GM12892 (cell line): ENCODE data around the gene LHFPL2.
"Not testable (repeated sequence)": the region's sequence is repeated elsewhere in the genome, so short reads cannot be mapped to it uniquely, and the experiment has no call there.

Source experiments
- DNase-seq: peaks from one replicate; pipeline ENCODE4 v3.0.0; 2011; ENCODE audit not compliant: insufficient read length
- FAIRE-seq: peaks from 2 replicates; lab custom pipeline; 2011; peaks lifted over from hg19 to GRCh38; lab: Jason Lieb, UNC
- POLR2A ChIP-seq: IDR thresholded peaks from 2 replicates; pipeline ENCODE4 v1.6.1; 2011; ENCODE audit warnings: low read depth, low read length, control low read depth
- POLR2AphosphoS5 ChIP-seq: IDR thresholded peaks from 2 replicates; pipeline ENCODE4 v1.6.1; 2011; ENCODE audit warnings: low read depth, low read length, control low read depth
- TAF1 ChIP-seq: IDR thresholded peaks from 2 replicates; pipeline ENCODE4 v1.6.1; 2011; ENCODE audit warnings: low read depth, mild to moderate bottlenecking, control low read depth, low read length, borderline replicate concordance

Gene LHFPL2

GRCh38 chr5:78677777-78678668 lies 29.5 kb upstream of the LHFPL2 start:
- no peak for TF ChIP-seq TAF1
- TF ChIP-seq POLR2AphosphoS5, result no peak
- TF ChIP-seq POLR2A, result no peak
- DNase-seq (no peak), FAIRE-seq (peak; percentile 24)

GRCh38 chr5:78675956-78676730 lies 27.6 kb upstream of the LHFPL2 start:
- no peak for TF ChIP-seq POLR2A
- no peak for TF ChIP-seq TAF1
- no peak for TF ChIP-seq POLR2AphosphoS5
- DNase-seq, result no peak

GRCh38 chr5:78673827-78674226 lies 25.3 kb upstream of the LHFPL2 start:
- FAIRE-seq, DNase-seq: not testable (repeated sequence)

More at GRCh38 chr5:78675956-78676730, 27.6 kb upstream of the LHFPL2 start:
- no peak for FAIRE-seq

GRCh38 chr5:78672154-78672553 lies 23.6 kb upstream of the LHFPL2 start:
- DNase-seq (no peak), FAIRE-seq (no peak)
- TF ChIP-seq POLR2A (no peak), TAF1 (no peak), POLR2AphosphoS5 (no peak)

- no peak for FAIRE-seq
- DNase-seq, result no peak
- no peak for TF ChIP-seq POLR2A
- no peak for TF ChIP-seq TAF1
- no peak for TF ChIP-seq POLR2AphosphoS5
Measured at GRCh38 chr5:78671609-78672008, 23.0 kb upstream of the LHFPL2 start.

GRCh38 chr5:78670701-78671269 lies 22.2 kb upstream of the LHFPL2 start:
- TF ChIP-seq TAF1, result no peak
- TF ChIP-seq POLR2AphosphoS5, result no peak
- TF ChIP-seq POLR2A, result no peak
- FAIRE-seq (peak; percentile 9), DNase-seq (no peak)

GRCh38 chr5:78669331-78669730 lies 20.8 kb upstream of the LHFPL2 start:
- TF ChIP-seq POLR2A, result no peak
- TF ChIP-seq TAF1, result no peak
- TF ChIP-seq POLR2AphosphoS5, result no peak
- no peak for DNase-seq
- FAIRE-seq, result no peak

GRCh38 chr5:78667461-78668103 lies 19.0 kb upstream of the LHFPL2 start:
- FAIRE-seq (no peak), DNase-seq (no peak)
- TF ChIP-seq POLR2AphosphoS5, result no peak
- TF ChIP-seq POLR2A, result no peak
- TF ChIP-seq TAF1, result no peak

GRCh38 chr5:78666975-78667374 lies 18.4 kb upstream of the LHFPL2 start:
- not testable (repeated sequence) for FAIRE-seq, DNase-seq

GRCh38 chr5:78666041-78666444 lies 17.5 kb upstream of the LHFPL2 start:
- DNase-seq (no peak), FAIRE-seq (no peak)
- no peak for TF ChIP-seq POLR2AphosphoS5
- no peak for TF ChIP-seq TAF1
- no peak for TF ChIP-seq POLR2A

- TF ChIP-seq POLR2A, result no peak
- TF ChIP-seq POLR2AphosphoS5, result no peak
- TF ChIP-seq TAF1, result no peak
- DNase-seq (no peak), FAIRE-seq (no peak)
Measured at GRCh38 chr5:78665534-78665933, 17.0 kb upstream of the LHFPL2 start.

- no peak for DNase-seq
- peak; percentile 30 for FAIRE-seq
- TF ChIP-seq POLR2AphosphoS5, result no peak
- TF ChIP-seq POLR2A, result no peak
- TF ChIP-seq TAF1, result no peak
Measured at GRCh38 chr5:78662323-78662722, 13.8 kb upstream of the LHFPL2 start.
